CD4-positive, alpha-beta T cell treated with Interferon gamma for 1 hour (primary cell): ENCODE results near the gene STAC2.
A peak's percentile ranks its signal among the peaks of the same experiment; 100 is the strongest.
"Not testable (repeated sequence)": the region's sequence is repeated elsewhere in the genome, so short reads cannot be mapped to it uniquely, and the experiment has no call there.

ENCODE experiments used
- DNase-seq: peaks from one replicate; pipeline ENCODE4 v3.0.0-alpha.2; 2020

Gene STAC2, protein sequence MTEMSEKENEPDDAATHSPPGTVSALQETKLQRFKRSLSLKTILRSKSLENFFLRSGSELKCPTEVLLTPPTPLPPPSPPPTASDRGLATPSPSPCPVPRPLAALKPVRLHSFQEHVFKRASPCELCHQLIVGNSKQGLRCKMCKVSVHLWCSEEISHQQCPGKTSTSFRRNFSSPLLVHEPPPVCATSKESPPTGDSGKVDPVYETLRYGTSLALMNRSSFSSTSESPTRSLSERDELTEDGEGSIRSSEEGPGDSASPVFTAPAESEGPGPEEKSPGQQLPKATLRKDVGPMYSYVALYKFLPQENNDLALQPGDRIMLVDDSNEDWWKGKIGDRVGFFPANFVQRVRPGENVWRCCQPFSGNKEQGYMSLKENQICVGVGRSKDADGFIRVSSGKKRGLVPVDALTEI

DNA sequence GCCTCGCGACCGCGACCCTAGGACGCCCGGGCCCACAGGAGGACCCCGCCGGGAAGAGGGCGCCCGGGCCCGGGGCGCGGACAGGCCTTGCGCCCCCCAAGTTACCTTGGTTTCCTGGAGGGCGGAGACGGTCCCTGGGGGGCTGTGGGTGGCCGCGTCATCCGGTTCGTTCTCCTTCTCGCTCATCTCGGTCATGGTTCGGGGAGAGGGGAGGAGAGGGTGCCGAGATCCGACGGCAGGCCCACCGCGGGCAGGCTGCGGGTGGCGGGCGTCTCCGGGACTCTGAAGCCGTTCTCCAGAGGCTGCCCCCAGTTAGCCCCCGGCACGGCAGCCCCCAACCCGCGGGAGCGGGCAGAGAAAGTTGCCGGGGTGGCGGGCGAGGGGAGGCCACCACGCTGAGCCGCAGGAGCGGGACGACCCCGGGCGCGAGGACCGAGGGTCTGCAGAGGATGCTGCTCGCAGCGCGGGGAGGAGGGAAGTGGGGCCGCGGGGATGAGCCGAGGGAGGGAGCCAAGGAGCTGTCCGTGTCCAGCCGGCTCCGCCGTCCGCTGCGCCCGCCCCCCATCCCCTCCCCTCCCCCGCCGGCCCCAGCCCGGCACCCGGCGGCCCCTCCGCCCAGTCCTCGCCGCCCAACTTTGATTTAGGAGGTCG lies at the start of gene STAC2:
TSS of gene STAC2 (minus strand) at position 638 of the 651 bp plus-strand sequence. CDS start at position 195, 443 bp downstream.
- DNase-seq: peak; percentile 31

DNA sequence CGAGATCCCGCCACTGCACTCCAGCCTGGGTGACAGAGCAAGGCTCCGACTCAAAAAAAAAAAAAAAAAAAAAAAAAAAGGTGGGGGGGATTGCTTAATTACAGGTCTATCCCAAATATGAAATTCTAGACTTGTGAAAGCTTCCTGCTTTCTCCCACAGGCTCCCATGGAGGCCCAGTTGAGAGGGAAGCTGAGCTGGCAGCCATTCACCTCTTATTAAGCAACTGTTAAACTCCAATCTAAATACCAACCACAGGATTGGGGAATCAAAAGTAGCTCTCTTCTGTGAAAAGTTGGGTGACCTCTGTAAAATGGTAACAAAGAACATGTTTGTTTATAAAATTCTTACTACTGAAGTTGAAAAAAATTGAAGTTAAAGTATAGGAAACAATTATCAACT lies 45.8 kb upstream of the STAC2 start:
- DNase-seq: no peak

DNA sequence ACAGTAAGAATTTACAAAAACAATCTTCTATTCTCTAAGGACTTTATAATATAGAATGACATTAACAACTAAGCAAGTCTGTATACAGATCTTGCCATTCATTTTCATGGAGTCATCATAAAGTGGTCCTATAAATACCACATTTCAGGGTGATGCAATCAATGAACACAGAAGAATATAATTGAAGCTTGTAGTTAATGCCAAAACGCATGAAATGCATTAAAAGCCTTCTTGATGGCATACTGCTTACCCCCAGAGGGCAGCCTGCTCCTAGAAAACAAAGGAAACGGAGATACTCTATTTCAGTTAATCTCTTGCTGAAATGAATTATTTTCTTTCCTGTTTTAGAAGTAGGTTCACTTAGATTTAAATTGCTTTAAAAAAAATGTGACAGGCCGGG lies 45.2 kb upstream of the STAC2 start:
- no peak for DNase-seq

DNA sequence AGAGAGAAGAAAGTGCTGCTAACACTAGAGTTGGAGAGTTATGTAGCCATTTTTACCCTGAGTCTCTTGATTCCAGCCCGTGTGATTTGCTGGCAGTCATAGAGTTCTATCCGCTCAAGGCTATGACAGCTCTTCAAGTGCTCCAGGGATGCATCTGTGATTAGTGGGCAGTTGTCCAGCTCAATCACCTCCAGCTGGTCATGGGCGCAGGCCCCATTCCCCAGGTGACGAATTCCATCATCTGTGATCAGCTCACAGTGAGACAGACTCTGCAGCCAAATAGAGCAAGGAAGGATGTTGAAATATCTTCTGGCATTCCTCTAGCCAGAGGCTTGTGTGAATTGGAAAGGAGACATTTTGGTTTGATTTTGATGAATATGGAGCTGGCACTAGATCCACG lies 38.4 kb upstream of the STAC2 start:
- DNase-seq: no peak

DNA sequence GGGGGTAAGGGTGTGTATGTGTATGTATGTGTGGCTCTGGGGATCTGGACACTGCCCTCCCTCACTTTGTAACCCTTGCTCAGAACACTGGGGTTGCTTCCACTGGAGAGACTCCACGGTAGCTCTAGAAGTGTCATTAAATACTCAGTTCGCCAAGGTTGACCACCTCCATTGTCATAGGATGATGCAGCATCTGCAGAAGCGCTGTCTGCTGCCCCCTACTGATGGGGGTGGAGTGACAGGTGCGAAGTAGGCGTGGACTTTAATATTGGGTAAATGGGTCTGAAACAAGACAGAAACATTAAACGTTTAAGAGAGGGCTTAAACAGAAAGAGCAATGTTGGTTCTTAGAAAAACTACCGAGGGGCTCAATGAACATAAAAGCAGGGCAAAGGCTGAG lies 35.5 kb upstream of the STAC2 start:
- DNase-seq: no peak

DNA sequence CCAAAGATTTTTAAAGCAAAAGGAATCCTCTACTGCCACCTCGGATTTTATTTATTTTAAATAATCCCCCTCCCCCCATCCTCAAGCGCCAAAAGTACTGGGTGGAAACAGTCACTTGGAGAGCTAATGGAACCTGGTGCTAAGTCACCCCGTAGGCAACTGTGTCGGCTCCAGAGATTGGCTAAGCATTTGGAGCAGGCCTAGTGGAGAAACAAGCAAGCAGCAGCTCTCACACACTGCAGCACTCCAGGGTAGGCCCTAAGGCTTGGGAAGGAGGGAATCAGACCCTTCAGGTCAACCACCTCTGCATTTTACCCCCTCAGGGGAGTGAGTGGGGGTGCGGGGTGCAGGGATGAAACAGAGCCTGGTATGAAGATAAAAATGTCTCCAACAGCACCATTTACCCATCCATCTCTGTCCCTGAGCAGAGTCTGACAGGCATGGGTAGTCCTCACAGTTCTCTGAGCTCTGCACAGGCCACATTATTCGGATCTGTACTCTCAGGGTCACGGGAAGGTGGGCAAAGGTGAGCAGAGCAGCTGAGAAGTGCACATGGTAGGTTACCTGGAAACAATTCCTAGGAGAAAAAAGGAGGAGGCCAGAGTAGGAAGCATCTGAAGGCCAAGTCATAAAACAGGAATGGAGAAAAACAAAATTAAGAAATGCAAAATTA lies 27.2 kb upstream of the STAC2 start:
- DNase-seq: no peak

DNA sequence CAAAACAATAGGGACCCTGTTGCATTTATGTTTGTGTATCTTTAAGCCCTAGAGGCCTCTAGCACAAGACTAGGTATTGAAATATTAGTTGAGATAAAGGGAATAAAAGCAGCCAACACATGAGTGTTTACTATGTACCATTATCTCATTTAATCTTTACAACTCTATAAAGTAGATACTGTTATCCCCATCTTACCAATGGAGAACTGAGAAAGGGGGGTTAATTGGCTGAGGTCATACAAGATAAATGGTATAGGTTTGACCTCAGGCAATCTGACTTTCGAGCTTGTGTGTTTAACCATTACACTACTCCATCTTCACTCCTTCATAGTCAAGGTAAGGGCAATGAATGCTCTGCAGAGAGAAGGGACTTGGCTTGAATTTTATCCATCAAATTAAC lies 26.3 kb upstream of the STAC2 start:
- no peak for DNase-seq

DNA sequence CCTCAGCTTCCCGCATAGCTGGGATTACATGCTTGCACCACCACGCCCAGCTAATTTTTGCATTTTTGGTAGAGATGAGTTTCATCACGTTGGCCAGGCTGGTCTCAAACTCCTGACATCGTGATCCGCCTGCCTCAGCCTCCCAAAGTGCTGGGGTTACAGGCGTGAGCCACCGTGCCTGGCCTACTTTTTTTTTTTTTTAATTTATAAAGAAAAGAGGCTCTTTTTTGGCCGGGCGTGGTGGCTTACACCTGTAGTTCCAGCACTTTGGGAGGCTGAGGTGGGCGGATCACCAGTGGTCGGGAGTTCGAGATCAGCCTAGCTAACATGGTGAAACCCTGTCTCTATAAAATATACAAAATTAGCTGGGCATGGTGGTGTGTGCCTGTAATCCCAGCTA lies 24.3 kb upstream of the STAC2 start:
- DNase-seq: not testable (repeated sequence)

DNA sequence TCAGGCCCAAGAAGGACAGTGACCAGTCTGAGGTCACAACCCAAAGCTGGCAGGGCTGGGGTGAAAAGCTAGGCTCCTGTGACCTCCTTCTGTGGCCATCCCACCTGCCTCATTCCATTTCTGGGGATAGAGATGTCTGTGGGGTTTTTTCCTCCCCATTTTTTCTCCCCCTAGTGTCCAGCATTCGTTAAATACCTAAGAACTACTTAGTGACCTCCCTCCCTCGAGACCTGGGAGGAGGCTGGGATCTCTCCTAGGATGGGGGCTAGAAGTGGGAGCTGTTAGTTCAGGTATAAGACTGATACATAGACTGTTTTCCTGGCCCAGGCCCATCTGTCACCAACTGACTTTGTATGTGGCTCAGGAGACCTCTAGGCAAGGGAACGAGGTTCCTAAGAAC lies 20.5 kb upstream of the STAC2 start:
- no peak for DNase-seq

DNA sequence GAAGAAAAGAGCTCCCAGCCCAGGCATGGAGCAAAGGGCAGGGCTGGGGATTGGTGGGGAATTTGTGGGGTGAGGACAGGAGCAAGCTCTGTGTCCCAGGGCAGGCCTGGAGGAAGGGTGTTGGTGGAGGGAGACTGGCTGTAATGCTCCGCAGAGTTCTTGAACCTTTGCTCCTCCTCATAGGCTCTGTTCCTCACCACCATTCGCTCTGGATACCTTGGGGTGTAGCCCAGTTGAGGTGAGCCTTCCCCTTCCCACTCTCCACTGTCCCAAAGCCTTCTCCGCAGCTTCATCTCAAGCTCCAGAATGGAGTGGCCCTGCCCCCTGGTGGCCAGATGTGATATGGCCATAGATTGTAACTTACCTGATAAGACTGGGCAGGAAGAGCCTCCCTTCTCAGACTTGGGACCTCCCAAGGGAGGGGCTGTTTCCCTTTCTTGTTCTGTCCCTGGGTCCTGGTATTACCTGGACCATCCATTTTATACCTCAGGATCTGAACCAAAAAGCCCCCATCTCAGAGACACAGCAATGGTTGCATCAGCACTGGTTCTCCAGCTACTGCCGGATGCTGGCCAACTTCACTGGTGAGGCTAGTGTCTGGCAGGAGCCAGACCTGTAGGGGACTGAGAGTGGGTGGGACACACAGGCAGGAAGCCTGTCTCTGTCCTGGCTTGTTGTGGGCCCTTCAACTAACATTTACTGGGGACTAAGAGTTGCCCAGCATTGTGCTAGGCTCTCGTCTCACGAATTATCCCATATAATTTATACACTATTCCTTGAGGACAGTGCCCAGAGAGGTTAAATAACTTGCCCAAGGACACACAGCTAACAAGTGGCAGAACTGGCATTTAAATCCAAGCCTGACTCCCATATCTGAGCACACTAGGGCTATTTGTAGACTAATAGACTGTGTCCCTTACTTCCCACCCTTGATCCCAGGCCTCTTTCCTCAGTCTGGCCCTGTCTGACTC lies 19.1 kb upstream of the STAC2 start:
- peak; percentile 77 for DNase-seq

DNA sequence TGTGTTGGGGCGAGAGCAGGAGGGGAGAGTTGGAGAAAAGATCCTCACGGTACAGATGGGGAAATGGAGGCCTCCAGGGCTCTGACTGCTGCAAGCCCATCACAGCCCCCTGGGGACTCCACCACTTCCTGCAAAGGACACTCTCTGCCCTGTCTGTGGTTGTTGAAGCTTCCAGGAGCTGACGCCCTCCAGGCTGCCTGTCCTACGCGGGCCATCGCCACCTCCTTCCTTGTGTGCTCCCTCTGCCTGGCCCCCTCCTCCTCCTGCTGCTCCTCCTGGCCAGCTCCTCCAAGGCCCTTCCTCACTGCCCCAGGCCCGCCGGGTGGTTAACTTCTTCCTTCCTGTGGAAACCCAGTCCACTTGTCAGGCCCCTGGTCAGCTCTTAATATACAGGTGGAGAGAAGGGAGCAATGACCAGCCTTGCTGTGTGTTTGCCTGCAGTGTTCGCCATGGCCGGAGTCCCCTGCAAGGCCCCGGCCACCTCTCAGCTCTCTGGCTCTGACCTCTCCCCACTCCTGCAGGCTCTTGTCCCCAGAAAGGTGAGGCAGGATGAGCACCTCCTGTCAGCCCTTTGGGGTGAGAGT lies 18.4 kb upstream of the STAC2 start:
- no peak for DNase-seq

DNA sequence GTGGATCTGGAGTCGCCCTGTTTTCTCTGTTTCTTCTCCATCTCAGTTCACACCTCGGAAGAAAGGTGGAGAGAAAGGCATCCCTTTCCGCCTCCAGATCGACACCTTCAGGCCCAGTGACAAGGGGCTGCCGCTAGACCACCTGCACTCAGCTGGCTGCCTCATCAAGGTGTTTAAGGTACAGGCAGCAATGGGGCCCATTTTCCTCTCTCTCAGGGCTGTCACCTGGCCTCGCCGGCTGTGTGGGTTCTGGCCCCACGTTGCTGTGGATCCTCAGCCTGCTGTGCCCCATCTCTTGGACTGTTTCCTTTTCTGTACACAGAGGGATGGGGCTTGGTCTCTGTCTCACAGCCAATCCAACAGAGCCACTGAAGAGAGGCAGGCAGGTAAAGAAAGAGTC lies 17.4 kb upstream of the STAC2 start:
- DNase-seq: no peak

DNA sequence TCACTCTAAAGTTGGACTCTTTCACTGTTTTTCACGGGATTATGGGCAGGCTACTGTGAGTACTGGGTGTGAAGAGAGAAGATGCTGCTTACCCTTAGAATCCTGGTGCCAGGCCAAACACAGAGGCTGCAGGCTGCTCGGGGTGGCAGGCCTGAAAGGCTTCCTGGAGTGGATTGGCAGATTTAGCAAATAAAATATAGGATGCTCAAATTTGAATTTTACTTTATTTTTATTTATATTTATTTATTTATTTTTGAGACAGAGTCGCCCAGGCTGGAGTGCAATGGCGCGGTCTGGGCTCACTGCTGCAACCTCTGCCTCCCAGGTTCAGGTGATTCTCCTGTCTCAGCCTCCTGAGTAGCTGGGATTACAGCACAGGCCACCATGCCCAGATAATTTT lies 14.9 kb upstream of the STAC2 start:
- no peak for DNase-seq

DNA sequence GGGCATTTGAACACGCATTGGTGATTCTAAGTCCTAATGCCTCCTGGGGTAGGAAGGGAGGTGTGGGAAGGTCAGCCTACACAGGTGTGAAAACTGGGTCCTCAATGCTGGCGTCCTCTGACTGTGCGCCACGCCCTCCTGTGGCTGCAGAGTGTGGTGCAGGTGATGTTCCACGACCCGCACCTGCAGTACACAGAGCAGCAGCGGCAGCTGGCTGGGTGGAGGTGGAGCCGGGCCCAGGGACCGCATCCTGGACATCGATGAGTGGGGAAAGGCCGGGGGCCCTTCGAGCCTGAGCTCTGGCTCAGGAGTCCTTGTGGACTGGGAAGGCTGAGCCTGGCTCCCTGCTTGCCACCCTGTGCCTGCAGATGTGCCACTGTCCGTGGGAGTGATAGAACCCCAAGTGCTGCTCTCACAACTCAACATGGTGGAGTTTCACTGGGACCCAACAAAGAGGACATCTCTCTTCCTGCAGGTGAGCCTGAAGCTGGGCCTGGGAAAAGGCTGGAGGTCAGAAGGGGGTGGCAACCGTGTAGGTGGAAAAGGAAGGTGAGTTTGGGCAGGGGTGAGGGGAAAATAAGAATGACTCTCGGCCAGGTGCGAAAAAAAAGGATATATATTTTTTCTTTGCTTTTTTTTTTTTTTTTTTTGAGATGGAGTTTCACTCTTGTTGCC lies 14.0 kb upstream of the STAC2 start:
- DNase-seq: peak; percentile 68

DNA sequence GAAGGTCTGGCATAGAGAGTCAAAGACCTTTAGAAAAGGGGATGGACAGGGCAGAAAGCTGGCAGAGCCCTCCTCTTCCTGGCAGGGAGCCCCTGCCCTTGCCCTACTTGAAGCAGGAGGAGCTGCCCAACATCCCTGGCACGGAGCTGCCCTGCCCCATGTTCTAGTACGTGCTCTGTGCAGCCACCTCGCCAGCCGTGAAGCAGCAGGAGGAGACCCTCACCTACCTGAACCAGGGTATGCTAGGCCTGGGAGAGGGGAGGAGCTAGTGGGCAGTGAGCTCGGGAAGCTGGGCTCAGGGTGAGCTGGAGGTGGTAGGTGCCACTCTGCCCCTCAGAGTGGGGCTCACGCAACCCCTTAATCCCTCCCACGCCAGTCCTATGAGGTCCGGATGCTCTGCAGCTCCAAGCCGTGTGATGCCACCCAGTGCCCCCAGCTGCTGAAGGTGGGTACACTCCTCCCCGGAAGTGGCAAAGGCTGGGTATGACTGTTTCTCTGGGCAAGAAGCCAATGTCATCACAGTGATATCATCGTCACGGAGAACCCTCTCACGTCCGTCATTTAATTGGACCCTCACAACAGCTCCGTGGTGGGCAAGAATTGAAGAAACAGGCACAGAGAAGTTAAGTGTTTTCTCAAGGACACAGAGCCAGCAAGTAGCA lies 12.7 kb upstream of the STAC2 start:
- DNase-seq: peak; percentile 85

DNA sequence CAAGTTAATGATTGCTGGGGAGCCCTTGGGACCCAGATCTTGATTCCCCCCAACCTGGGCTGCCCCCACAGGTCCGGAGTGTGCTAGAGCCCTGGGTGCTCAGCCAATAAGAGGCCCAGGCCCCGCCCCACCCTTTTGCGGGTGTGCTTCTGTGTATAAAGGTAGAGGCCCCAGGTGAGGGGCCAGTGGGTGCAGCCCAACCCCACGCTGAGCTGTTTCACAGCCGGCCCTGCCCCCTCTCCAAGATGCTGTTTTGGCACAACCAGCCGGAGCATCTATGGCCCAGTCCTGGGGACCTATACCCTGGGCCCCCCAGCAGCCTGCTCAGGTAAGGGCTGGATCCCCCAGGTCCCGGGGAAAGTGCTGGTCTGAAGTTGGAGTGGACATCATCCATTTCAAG lies 11.8 kb upstream of the STAC2 start:
- no peak for DNase-seq

DNA sequence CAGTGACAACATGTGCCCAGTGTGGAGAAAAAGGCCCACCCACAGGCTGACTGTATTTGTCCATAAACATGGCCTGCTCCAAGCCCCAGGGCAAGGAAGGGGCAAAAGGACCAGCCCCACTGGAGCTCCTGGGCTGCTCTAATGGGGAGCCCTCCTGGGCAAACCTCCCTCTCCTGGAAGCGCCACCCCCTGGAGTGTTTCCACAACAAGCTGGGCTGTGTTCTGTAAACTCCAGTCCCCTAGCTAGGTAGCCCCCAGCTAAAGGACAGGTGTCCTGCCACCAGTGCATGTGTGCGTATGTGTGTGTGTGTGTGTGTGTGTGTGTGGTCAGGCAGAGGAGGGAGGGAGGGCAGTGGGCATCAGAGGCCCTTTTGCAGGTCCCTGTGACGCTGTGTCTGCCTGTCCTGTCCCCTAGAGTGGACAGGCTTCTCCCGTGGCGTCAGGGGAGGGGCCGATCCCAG lies 11.3 kb upstream of the STAC2 start:
- no peak for DNase-seq

DNA sequence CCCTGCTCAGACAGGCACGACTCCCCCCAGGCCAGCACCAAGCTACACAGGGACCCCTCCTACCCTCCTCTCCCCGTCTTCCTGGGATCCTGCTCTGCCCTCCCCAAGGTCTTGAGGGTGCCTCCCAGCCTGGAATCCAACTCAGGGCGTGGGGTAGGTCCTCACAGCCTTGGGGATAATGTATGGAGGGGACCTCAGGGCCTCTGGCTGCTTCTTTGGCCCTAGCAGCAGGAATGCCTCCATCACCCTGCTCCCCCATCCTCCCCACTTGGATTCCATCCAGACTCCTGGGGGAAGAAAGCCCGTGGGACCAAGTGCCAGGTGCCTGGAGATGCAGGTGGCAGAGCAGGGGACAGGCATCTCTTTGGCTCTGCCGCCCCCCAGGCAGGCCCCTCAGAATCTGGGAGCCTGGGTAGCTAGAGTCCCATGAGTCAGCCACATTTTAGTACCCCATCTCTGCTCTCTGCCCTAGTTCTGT lies 10.7 kb upstream of the STAC2 start:
- no peak for DNase-seq

DNA sequence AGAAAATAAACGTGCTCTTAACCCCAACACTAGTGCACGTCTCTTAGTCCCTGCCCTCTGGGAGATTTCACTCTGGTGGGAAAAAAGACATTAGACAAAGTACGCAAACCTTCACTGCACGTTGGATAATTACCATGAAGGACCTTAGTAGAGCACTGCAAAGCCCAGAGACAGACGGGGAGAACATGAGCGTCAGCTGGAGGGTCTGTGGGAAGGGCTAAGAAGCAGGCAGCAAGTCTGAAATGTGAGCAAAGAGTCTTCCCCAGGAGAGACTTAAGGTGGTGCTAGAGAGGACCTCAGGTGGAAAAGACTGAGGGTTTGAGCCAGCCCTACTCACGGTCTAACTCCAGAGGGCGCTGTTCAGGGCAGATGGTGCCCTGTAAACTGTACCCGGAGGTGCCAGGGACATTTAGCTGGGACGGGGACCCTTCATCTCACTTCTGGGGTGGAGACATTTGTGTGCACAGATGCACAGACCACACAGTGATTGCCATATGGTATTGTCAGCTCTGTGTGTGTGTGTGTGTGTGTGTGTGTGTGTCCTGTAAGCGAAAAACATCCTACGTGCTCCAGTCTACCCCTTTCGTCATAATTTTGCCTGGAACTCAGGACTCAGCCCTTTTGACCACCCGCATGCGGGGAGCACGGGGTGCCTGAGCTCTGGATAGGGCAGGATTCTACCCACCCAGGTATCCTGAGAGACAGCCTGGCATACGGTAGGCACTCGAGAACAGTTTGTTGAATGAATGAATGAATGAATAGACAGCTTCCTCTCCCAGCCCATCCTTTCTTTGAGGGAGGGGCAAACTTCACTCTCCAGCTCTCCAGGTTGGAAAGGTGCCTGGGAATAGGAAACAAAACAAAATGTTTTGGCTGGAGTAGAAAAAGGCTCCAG lies 10.1 kb upstream of the STAC2 start:
- peak; percentile 52 for DNase-seq
